ENCODE measurements around the gene SLC6A1. TPM values are rescaled to one million over a fixed set of nuclear protein-coding genes. Genes with fewer than 3 reads are reported as not detected.

The SLC6A1 gene
- total and polyA plus RNA-seq, 2 of the 13 experiments (the other 11 are each of a cell fraction or from before 2014, with no cell fraction given): not detected

DNA sequence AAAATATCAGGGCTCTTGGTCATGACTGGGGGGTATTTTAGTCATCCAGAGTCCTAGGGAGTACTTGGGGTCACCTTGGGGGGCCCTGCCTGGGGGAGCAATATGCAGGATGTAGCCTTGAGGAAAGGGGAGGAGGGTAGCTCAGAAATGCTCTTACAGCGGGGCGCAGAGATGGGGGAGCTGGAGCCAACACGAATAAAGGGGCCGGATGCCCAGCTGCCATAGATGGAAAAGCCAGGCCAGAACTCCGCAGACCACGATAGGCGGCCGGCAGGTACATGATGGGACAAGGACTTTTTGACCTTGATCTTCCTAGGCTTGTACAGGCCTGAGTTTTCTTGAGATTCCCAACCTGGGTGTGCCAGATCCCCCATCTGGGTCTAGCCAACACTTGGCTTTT, 47.7 kb upstream of the SLC6A1 start (continued):
- no peak for TF ChIP-seq ZNF792 (CRISPR knock-in tag; IDR thresholded peaks at IDR 0.05)
- no peak for TF ChIP-seq ZNF577 (CRISPR knock-in tag; IDR thresholded peaks at IDR 0.05; ENCODE audit: borderline replicate concordance, low read depth)
- no peak for TF ChIP-seq ZNF552 (CRISPR knock-in tag; IDR thresholded peaks at IDR 0.05; ENCODE audit: borderline replicate concordance)
- TF ChIP-seq STAG1 (CRISPR knock-in tag; IDR thresholded peaks at IDR 0.05): no peak

GRCh38 chr3:10945683-10946287, 46.8 kb upstream of the SLC6A1 start:
- Histone ChIP-seq H3K4me3 (replicated peaks in 1 of 3; ENCODE audit: insufficient read depth in 1 of 3, low read depth in 2 of 3, low read length in 3 of 3) (no peak overlapping the region), H3K79me2 (ENCODE audit: insufficient read depth, low read length) (no peaks in the 10 kb centered on the region), H3K4me1 (ENCODE audit: insufficient read depth, low read length) (no peaks in the 10 kb centered on the region), H3K4me2 (ENCODE audit: low read depth, low read length) (no peak overlapping the region), H3K9me3 (ENCODE audit: low read length) (peaks cover 11% of the 10 kb centered on the region), H2AFZ (ENCODE audit: low read length) (no peak overlapping the region), H3K27ac (ENCODE audit: extremely low read length, insufficient read depth, low read length) (no peak overlapping the region), H3K27me3 (ENCODE audit: control insufficient read depth in 1 of 2, insufficient read depth in 2 of 2, low read length in 2 of 2) (peaks cover 4 to 18% of the 10 kb centered on the region in 2 experiments; a peak in 3 of 5 replicates), H3K9ac (ENCODE audit: insufficient read depth, low read depth, low read length) (no peak overlapping the region), H4K20me1 (ENCODE audit: insufficient read depth, low read length) (no peaks in the 10 kb centered on the region; the same call in none of the 2 replicates), H3K36me3 (replicated peaks in 1 of 2; ENCODE audit: control insufficient read depth in 1 of 2, insufficient read depth in 2 of 2, low read length in 2 of 2) (no peaks in the 10 kb centered on the region)
- WGBS (ENCODE audit: low lambda C conversion rate): 33% methylated on average over 6 of the region's 8 CpGs
- no peak for FAIRE-seq
- POLR2A ChIA-PET: no interaction called here
- intact Hi-C loops (cut with micrococcal nuclease; ENCODE audit: unreplicated experiment) (loop anchor here (10.0 kb wide), 1 partner anchor 191 kb away; no protein-coding TSS in a partner anchor), in situ Hi-C loops (cut with HindIII; ENCODE audit: extremely low pct_ligation_motif_present, low pct_unique_long_range_greater_than_20kb) (loop anchor here (5.0 kb wide), 1 partner anchor 117 kb away; no protein-coding TSS in a partner anchor)
- no TSS peak for BruUV-seq (replicated peaks)
- peak; percentile 47 for DNase-seq (ENCODE audit: low spot score)
- peak; percentile 95 for ATAC-seq
- CTCF ChIA-PET (ENCODE audit: low intra/inter-chr PET ratio, low total read pairs): interaction anchor here (1.1 to 2.9 kb wide), 2 partner anchors 114 to 187 kb away, joined by 3 to 17 read pairs; no protein-coding TSS in a partner anchor
- TF ChIP-seq ZNF280D (CRISPR knock-in tag; IDR thresholded peaks at IDR 0.05) (no peak), NPAS2 (CRISPR knock-in tag; IDR thresholded peaks at IDR 0.05; ENCODE audit: borderline replicate concordance) (no peak), TEAD3 (CRISPR knock-in tag; optimal IDR thresholded peaks at IDR 0.05; ENCODE audit: borderline replicate concordance) (peak; percentile 27), MIXL1 (CRISPR knock-in tag; IDR thresholded peaks at IDR 0.05) (no peak), SMC3 (IDR thresholded peaks at IDR 0.05; ENCODE audit: low read length) (peak; percentile 58), PCBP1 (IDR thresholded peaks at IDR 0.05; ENCODE audit: borderline replicate concordance, low read depth, low read length) (0 out of 2 replicates have a peak, but pooled peaks have one; percentile 37), MLLT10 (CRISPR knock-in tag; IDR thresholded peaks at IDR 0.05) (no peak), THYN1 (CRISPR knock-in tag; IDR thresholded peaks at IDR 0.05; ENCODE audit: borderline replicate concordance, low read depth) (no peak), U2AF2 (IDR thresholded peaks at IDR 0.05; ENCODE audit: low read depth, low read length) (no peak), FOXK2 (IDR thresholded peaks at IDR 0.05) (no peak)
- TF ChIP-seq, protein P1, sequence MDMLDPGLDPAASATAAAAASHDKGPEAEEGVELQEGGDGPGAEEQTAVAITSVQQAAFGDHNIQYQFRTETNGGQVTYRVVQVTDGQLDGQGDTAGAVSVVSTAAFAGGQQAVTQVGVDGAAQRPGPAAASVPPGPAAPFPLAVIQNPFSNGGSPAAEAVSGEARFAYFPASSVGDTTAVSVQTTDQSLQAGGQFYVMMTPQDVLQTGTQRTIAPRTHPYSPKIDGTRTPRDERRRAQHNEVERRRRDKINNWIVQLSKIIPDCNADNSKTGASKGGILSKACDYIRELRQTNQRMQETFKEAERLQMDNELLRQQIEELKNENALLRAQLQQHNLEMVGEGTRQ (IDR thresholded peaks at IDR 0.05; ENCODE audit: low read depth, low read length): no peak
- TF ChIP-seq, protein P1 (CRISPR knock-in tag; IDR thresholded peaks at IDR 0.05; ENCODE audit: borderline replicate concordance): no peak
- TF ChIP-seq, protein P2, sequence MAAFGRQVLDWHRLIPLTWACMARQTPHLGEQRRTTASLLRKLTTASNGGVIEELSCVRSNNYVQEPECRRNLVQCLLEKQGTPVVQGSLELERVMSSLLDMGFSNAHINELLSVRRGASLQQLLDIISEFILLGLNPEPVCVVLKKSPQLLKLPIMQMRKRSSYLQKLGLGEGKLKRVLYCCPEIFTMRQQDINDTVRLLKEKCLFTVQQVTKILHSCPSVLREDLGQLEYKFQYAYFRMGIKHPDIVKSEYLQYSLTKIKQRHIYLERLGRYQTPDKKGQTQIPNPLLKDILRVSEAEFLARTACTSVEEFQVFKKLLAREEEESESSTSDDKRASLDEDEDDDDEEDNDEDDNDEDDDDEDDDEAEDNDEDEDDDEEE (CRISPR knock-in tag; IDR thresholded peaks at IDR 0.05): no peak

Data from HepG2 (cell line).